ENCODE data around the gene TCAF1.

- TF ChIP-seq, protein P1, sequence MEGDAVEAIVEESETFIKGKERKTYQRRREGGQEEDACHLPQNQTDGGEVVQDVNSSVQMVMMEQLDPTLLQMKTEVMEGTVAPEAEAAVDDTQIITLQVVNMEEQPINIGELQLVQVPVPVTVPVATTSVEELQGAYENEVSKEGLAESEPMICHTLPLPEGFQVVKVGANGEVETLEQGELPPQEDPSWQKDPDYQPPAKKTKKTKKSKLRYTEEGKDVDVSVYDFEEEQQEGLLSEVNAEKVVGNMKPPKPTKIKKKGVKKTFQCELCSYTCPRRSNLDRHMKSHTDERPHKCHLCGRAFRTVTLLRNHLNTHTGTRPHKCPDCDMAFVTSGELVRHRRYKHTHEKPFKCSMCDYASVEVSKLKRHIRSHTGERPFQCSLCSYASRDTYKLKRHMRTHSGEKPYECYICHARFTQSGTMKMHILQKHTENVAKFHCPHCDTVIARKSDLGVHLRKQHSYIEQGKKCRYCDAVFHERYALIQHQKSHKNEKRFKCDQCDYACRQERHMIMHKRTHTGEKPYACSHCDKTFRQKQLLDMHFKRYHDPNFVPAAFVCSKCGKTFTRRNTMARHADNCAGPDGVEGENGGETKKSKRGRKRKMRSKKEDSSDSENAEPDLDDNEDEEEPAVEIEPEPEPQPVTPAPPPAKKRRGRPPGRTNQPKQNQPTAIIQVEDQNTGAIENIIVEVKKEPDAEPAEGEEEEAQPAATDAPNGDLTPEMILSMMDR (IDR thresholded peaks at IDR 0.05), result no peak
- TF ChIP-seq ZFX (IDR thresholded peaks at IDR 0.05; ENCODE audit: borderline replicate concordance), result no peak
Measured at GRCh38 chr7:143848192-143848591, 53.8 kb downstream of the TCAF1 start.
